Gastroesophageal sphincter (tissue), 3 donors: Measurements from ENCODE around the gene C6orf62.

ENCODE experiments used
- CTCF ChIP-seq, 4 experiments: fragments of 200-600 bp in 2 of 4; fragments of 450-650 bp in 2 of 4; sonication (generic) in 1 of 4; IDR thresholded peaks; one replicate each; pipeline ENCODE4 v1.5.1; 2017 to 2019; ENCODE audit warnings: antibody characterized with exemption in 4 of 4, mild to moderate bottlenecking in 2 of 4, moderate library complexity in 2 of 4
- EP300 ChIP-seq: sonication (generic); formaldehyde crosslinking; IDR thresholded peaks from one replicate; pipeline ENCODE4 v1.6.1; 2017; ENCODE audit warnings: antibody characterized with exemption, mild to moderate bottlenecking
- POLR2A ChIP-seq, 2 donors: fragments of 450-650 bp; IDR thresholded peaks; one replicate each; pipeline ENCODE4 v1.6.1; 2017; ENCODE audit warnings: antibody characterized with exemption in 2 of 2, mild to moderate bottlenecking in 2 of 2, moderate library complexity in 1 of 2
- POLR2AphosphoS5 ChIP-seq: sonication (generic); formaldehyde crosslinking; IDR thresholded peaks from one replicate; pipeline ENCODE4 v1.6.1; 2017; ENCODE audit warnings: antibody characterized with exemption

- TF ChIP-seq CTCF (IDR thresholded peaks at IDR 0.05) (no peak), POLR2AphosphoS5 (no peak), POLR2A (IDR thresholded peaks at IDR 0.05) (no peak), EP300 (no peak)
These were observed 29.0 kb downstream of the C6orf62 start for GRCh38 chr6:24689964-24690363.
